H1 (cell line): ENCODE data around the gene SLC6A7. TPM values are rescaled to one million over a fixed set of nuclear protein-coding genes. Genes with fewer than 3 reads are reported as not detected.
A peak's percentile ranks its signal among the peaks of the same experiment; 100 is the strongest.

ENCODE experiments used
- CTCF ChIA-PET: fragments of 300-600 bp; sonication (Branson Sonifier 250); formaldehyde crosslinking; loops from one replicate; lab custom pipeline; 2021; ENCODE audit not compliant: partially characterized antibody; lab: Charles Lee
- POLR2A ChIA-PET: fragments of 300-600 bp; sonication (Branson Sonifier 250); formaldehyde crosslinking; loops from one replicate; lab custom pipeline; 2021; ENCODE audit warnings: inconsistent platforms; ENCODE audit not compliant: partially characterized antibody; lab: Charles Lee
- DNase-seq, 2 experiments: peaks; one replicate each; pipeline versions ENCODE4 v3.0.0 to v3.0.0-alpha.2; 2010 to 2022; ENCODE audit warnings: low spot score in 2 of 2, low read depth in 1 of 2, mixed read lengths in 1 of 2
- FAIRE-seq: peaks from 2 replicates; lab custom pipeline; 2011; peaks lifted over from hg19 to GRCh38; lab: Jason Lieb, UNC
- H2AFZ ChIP-seq: 2 replicates; pipeline ENCODE4 v1.8.1; 2012; ENCODE audit warnings: low read length, inconsistent platforms
- H2AK5ac ChIP-seq: 2 replicates; pipeline ENCODE4 v1.6.1; 2013; ENCODE audit warnings: low read depth, low read length
- H2BK120ac ChIP-seq: replicated peaks from 2 replicates; pipeline ENCODE3; 2013; ENCODE audit warnings: low read depth, low read length, inconsistent platforms
- H2BK12ac ChIP-seq: 2 replicates; pipeline ENCODE4 v1.6.1; 2013; ENCODE audit warnings: low read depth, low read length
- H2BK15ac ChIP-seq: 2 replicates; pipeline ENCODE4 v1.6.1; 2013; ENCODE audit warnings: low read length
- H2BK20ac ChIP-seq: 2 replicates; pipeline ENCODE4 v1.6.1; 2013; ENCODE audit warnings: low read length
- H2BK5ac ChIP-seq: 2 replicates; pipeline ENCODE4 v1.6.1; 2013; ENCODE audit warnings: low read depth, low read length
- H3K14ac ChIP-seq: 2 replicates; pipeline ENCODE4 v1.6.1; 2013; ENCODE audit warnings: inconsistent platforms; ENCODE audit not compliant: insufficient read length
- H3K18ac ChIP-seq: 2 replicates; pipeline ENCODE4 v1.6.1; 2013; ENCODE audit warnings: low read length; ENCODE audit errors: extremely low read depth
- H3K23ac ChIP-seq: 2 replicates; pipeline ENCODE4 v1.6.1; 2013; ENCODE audit warnings: inconsistent platforms; ENCODE audit not compliant: insufficient read length
- H3K23me2 ChIP-seq: 2 replicates; pipeline ENCODE4 v1.6.1; 2013; ENCODE audit warnings: low read depth, low read length
- H3K27ac ChIP-seq: 2 replicates; pipeline ENCODE4 v1.6.1; 2011; ENCODE audit warnings: low read depth, low read length, inconsistent platforms
- H3K27me3 ChIP-seq, 4 experiments: replicated peaks in 1 of 4; 1 replicate in 1 of 4; 2 replicates in 3 of 4; pipeline versions ENCODE4 v1.6.1 to v1.8.1; 2011 to 2013; ENCODE audit warnings: low read length in 3 of 4, mild to moderate bottlenecking in 3 of 4, inconsistent platforms in 2 of 4, mixed read lengths in 2 of 4, moderate library complexity in 1 of 4; ENCODE audit not compliant: control insufficient read depth in 3 of 4, insufficient read depth in 3 of 4; ENCODE audit errors: extremely low read depth in 1 of 4
- H3K36me3 ChIP-seq, 4 experiments: 2 replicates each; pipeline versions ENCODE4 v1.6.1 to v1.8.1; 2011 to 2013; ENCODE audit warnings: mild to moderate bottlenecking in 4 of 4, low read length in 3 of 4, moderate library complexity in 2 of 4, control low read depth in 1 of 4, inconsistent platforms in 1 of 4; ENCODE audit not compliant: insufficient read depth in 4 of 4, control insufficient read depth in 2 of 4
- H3K4ac ChIP-seq: replicated peaks from 2 replicates; pipeline ENCODE3; 2013; ENCODE audit warnings: low read length, low read depth, mixed read lengths, inconsistent platforms; ENCODE audit not compliant: insufficient read length
- H3K4me1 ChIP-seq, 4 experiments: replicated peaks in 1 of 4; 1 replicate in 1 of 4; 2 replicates in 3 of 4; pipeline versions ENCODE4 v1.6.1 to v1.8.1; 2011 to 2013; ENCODE audit warnings: low read length in 3 of 4, inconsistent platforms in 2 of 4, mixed read lengths in 1 of 4; ENCODE audit not compliant: insufficient read depth in 4 of 4, control insufficient read depth in 3 of 4
- H3K4me2 ChIP-seq, 2 experiments: 2 replicates each; pipeline versions ENCODE4 v1.6.1 to v1.8.1; 2011 to 2013; ENCODE audit warnings: low read depth in 2 of 2, low read length in 2 of 2, control low read depth in 1 of 2, inconsistent platforms in 1 of 2, mild to moderate bottlenecking in 1 of 2; ENCODE audit not compliant: insufficient read depth in 1 of 2
- H3K4me3 ChIP-seq, 4 experiments: fragments of 200-600, 300-600 bp in 1 of 4; sonication (generic), shearing (Covaris generic), sonication (Bioruptor Twin) in 1 of 4; 2 replicates each; pipeline versions ENCODE4 v1.5.1 to v1.8.1; 2011 to 2016; ENCODE audit warnings: low read length in 4 of 4, low read depth in 3 of 4, control low read depth in 2 of 4, inconsistent platforms in 2 of 4, mild to moderate bottlenecking in 2 of 4, mixed read lengths in 1 of 4, moderate library complexity in 1 of 4; ENCODE audit not compliant: insufficient read depth in 2 of 4; ENCODE audit errors: extremely low read depth in 1 of 4
- H3K56ac ChIP-seq: replicated peaks from 2 replicates; pipeline ENCODE3; 2013; ENCODE audit warnings: low read depth, mild to moderate bottlenecking, mixed read lengths, low read length, inconsistent platforms; ENCODE audit not compliant: insufficient read length
- H3K79me1 ChIP-seq: 2 replicates; pipeline ENCODE4 v1.6.1; 2013; ENCODE audit warnings: low read depth, low read length, control low read depth
- H3K79me2 ChIP-seq, 2 experiments: 2 replicates each; pipeline versions ENCODE4 v1.6.1 to v1.8.1; 2012 to 2013; ENCODE audit warnings: low read length in 2 of 2, mild to moderate bottlenecking in 2 of 2, inconsistent platforms in 1 of 2; ENCODE audit not compliant: insufficient read depth in 2 of 2, control insufficient read depth in 1 of 2
- H3K9ac ChIP-seq, 4 experiments: replicated peaks in 1 of 4; 1 replicate in 1 of 4; 2 replicates in 3 of 4; pipeline versions ENCODE4 v1.6.1 to v1.8.1; 2011 to 2013; ENCODE audit warnings: low read depth in 3 of 4, low read length in 3 of 4, control low read depth in 2 of 4, mild to moderate bottlenecking in 2 of 4, moderate library complexity in 2 of 4, inconsistent platforms in 1 of 4; ENCODE audit errors: extremely low read depth in 1 of 4
- H3K9me3 ChIP-seq, 2 experiments: 2 replicates each; pipeline versions ENCODE4 v1.6.1 to v1.8.1; 2012 to 2013; ENCODE audit warnings: mild to moderate bottlenecking in 2 of 2, moderate library complexity in 2 of 2, control low read depth in 1 of 2, inconsistent platforms in 1 of 2, low read depth in 1 of 2, low read length in 1 of 2, mixed read lengths in 1 of 2; ENCODE audit not compliant: insufficient read depth in 2 of 2
- H4K20me1 ChIP-seq, 2 experiments: replicated peaks in 1 of 2; 2 replicates each; pipeline versions ENCODE3 to v1.8.1; 2011 to 2013; ENCODE audit warnings: inconsistent platforms in 2 of 2, low read length in 2 of 2, mild to moderate bottlenecking in 1 of 2; ENCODE audit not compliant: insufficient read depth in 2 of 2, control insufficient read depth in 1 of 2
- H4K5ac ChIP-seq: 2 replicates; pipeline ENCODE4 v1.6.1; 2013; ENCODE audit warnings: low read length, low read depth, mixed read lengths, inconsistent platforms; ENCODE audit not compliant: insufficient read length
- H4K8ac ChIP-seq: 2 replicates; pipeline ENCODE4 v1.8.0; 2013; ENCODE audit warnings: mild to moderate bottlenecking, moderate library complexity, low read length, inconsistent platforms; ENCODE audit not compliant: insufficient read depth; ENCODE audit errors: extremely low read depth
- H4K91ac ChIP-seq: replicated peaks from 2 replicates; pipeline ENCODE3; 2013; ENCODE audit warnings: low read length, mixed read lengths, inconsistent platforms; ENCODE audit not compliant: insufficient read length
- CEBPB ChIP-seq: IDR thresholded peaks from 2 replicates; pipeline ENCODE4 v1.6.1; 2012; ENCODE audit warnings: low read depth, low read length
- GTF2F1 ChIP-seq: IDR thresholded peaks from 2 replicates; pipeline ENCODE4 v1.6.1; 2012; ENCODE audit warnings: low read depth, low read length, improper control_type of control experiment, borderline replicate concordance
- KDM5A ChIP-seq: fragments of 200-600 bp; IDR thresholded peaks from 2 replicates; pipeline ENCODE4 v1.7.1; 2012; ENCODE audit warnings: mild to moderate bottlenecking, low read length, inconsistent platforms, mixed read lengths
- RBBP5 ChIP-seq: IDR thresholded peaks from 2 replicates; pipeline ENCODE4 v1.7.1; 2012; ENCODE audit warnings: low read depth, mild to moderate bottlenecking, inconsistent platforms, low read length, moderate library complexity, borderline replicate concordance
- RNF2 ChIP-seq: fragments of 200-900, 300-1000 bp; sonication (generic); IDR thresholded peaks from 2 replicates; pipeline ENCODE4 v1.7.1; 2016; ENCODE audit warnings: borderline replicate concordance, low read depth, mild to moderate bottlenecking, antibody characterized with exemption, low read length; ENCODE audit not compliant: poor library complexity, severe bottlenecking; ENCODE audit errors: missing control alignments
- SIN3A ChIP-seq, 2 experiments: IDR thresholded peaks in 1 of 2; conservative IDR thresholded peaks in 1 of 2; 2 replicates each; pipeline ENCODE4 v1.6.1; 2011 to 2012; ENCODE audit warnings: low read length in 2 of 2, improper control_type of control experiment in 1 of 2, low read depth in 1 of 2, mild to moderate bottlenecking in 1 of 2
- SP1 ChIP-seq: IDR thresholded peaks from 2 replicates; pipeline ENCODE4 v1.6.1; 2011; ENCODE audit warnings: low read depth, low read length
- ZNF274 ChIP-seq: IDR thresholded peaks from 2 replicates; pipeline ENCODE4 v1.7.0; 2012; ENCODE audit warnings: low read length, borderline replicate concordance; ENCODE audit errors: extremely low read depth
- WGBS, 2 experiments: shearing (Covaris generic) in 1 of 2; methylation state at CpG; one replicate each; pipeline versions ENCODE4 v1.1.6 to v1.1.7; 2013 to 2015; ENCODE audit warnings: low lambda C conversion rate in 2 of 2, mixed read lengths in 2 of 2, inconsistent platforms in 1 of 2, low coverage in 1 of 2, missing lambda C conversion rate in 1 of 2; ENCODE audit not compliant: insufficient replicate concordance in 2 of 2, insufficient coverage in 1 of 2, insufficient read length in 1 of 2; ENCODE audit errors: extremely low coverage in 1 of 2, missing lambda C conversion rate in 1 of 2; 5-methylcytosine and 5-hydroxymethylcytosine counted together
- polyA plus RNA-seq, 7 experiments: library from polyadenylated mRNA; depleted of rRNA in 3 of 7; stranded (reverse) in 5 of 7; unstranded in 2 of 7; fragments of >200 nt in 5 of 7; fragments of 200-250 nt in 2 of 7; gene quantifications; 1 replicate in 5 of 7; 2 replicates in 1 of 7; 4 replicates in 1 of 7; pipeline versions ENCODE4 v1.2.1 to v1.2.3, GENCODE V29; 2011 to 2013; ENCODE audit warnings: missing spikeins in 2 of 7, mixed read lengths in 2 of 7
- total RNA-seq: library from RNA; stranded (reverse); fragmentation: NEBNext Ultra II Directional; extraction: Animal tissue kit (Norgen Biotek cat#: 25700); gene quantifications from 2 replicates; pipeline ENCODE4 v1.2.1, GENCODE V29; 2021

Gene SLC6A7
- total and polyA plus RNA-seq, 2 of the 8 experiments (the other 6 are each of a cell fraction or from before 2014, with no cell fraction given): 0.07 to 0.12 TPM

- Histone ChIP-seq H2BK20ac (no peak overlapping the region), H2AFZ (no peak overlapping the region), H4K91ac (no peak overlapping the region), H3K27me3 (no peaks in the 10 kb centered on the region; a peak in 2 of 7 replicates), H3K4me2 (peak overlapping the region; percentile 44 to 73), H4K20me1 (no peaks in the 10 kb centered on the region), H3K9ac (no peak overlapping the region), H3K27ac (no peak overlapping the region), H3K9me3 (no peaks in the 10 kb centered on the region), H3K79me2 (no peaks in the 10 kb centered on the region), H3K23ac (no peak overlapping the region), H4K8ac (no peak overlapping the region), H2BK120ac (no peak overlapping the region), H3K18ac (no peak overlapping the region; the same call in 1 of the 2 replicates), H3K36me3 (no peaks in the 10 kb centered on the region), H4K5ac (no peak overlapping the region), H2BK5ac (0 out of 2 replicates have a peak overlapping the region, but pooled peaks have one; percentile 8), H3K4me1 (peaks cover 6 to 25% (median 13%) of the 10 kb centered on the region in 4 experiments), H2AK5ac (no peak overlapping the region)
- no peak for FAIRE-seq
- CTCF ChIA-PET: interaction anchor here (0.7 to 15.3 kb wide), 18 partner anchors 7 to 245 kb away, joined by 3 to 372 read pairs (median 6); no protein-coding TSS in a partner anchor
- TF ChIP-seq CEBPB: no peak
- no peak for TF ChIP-seq RBBP5
- TF ChIP-seq GTF2F1: no peak
- no peak for TF ChIP-seq RNF2
- TF ChIP-seq KDM5A: no peak
- no peak for TF ChIP-seq SIN3A (conservative IDR thresholded peaks at IDR 0.05 in 1 of 2, IDR thresholded peaks at IDR 0.05 in 1 of 2; ENCODE audit: low read depth in 1 of 2, low read length in 2 of 2)
- no peak for TF ChIP-seq SP1
- TF ChIP-seq ZNF274: no peak
- TF ChIP-seq, all 59 proteins: peak for 0
- POLR2A ChIA-PET: interaction anchor here (0.7 to 3.4 kb wide), 4 partner anchors 16 to 95 kb away, joined by 3 to 14 read pairs (median 4); no protein-coding TSS in a partner anchor
- Histone ChIP-seq H3K14ac (no peak overlapping the region), H3K4ac (no peak overlapping the region), H3K56ac (no peak overlapping the region), H3K79me1 (no peaks in the 10 kb centered on the region), H2BK12ac (peak overlapping the region; percentile 78), H3K23me2 (no peaks in the 10 kb centered on the region; the same call in 1 of the 2 replicates), H2BK15ac (no peak overlapping the region), H3K4me3 (peak overlapping the region in 1 of 4 experiments; percentile 50; a peak in 1 of 8 replicates)
- WGBS, 2 experiments: 60% methylated on average over 7 of the region's 7 CpGs; no CpG with 5 or more reads in 1 of the 2 experiments
- DNase-seq: no peak
Observed at GRCh38 chr5:150154618-150155128, 35.2 kb upstream of the SLC6A7 start.
